WTC11 (cell line): ENCODE results near the gene ABTB2. TPM values are rescaled to one million over a fixed set of nuclear protein-coding genes. Genes with fewer than 3 reads are reported as not detected.

Experiments
- ATAC-seq: fragments of 200-7000 bp; cut with Tn5 transposase; 2 replicates; pipeline ENCODE4 v1.10.0; 2021; ENCODE audit warnings: mild to moderate bottlenecking, moderate library complexity
- CTCF ChIA-PET: fragments of 300-600 bp; sonication (Branson Sonifier 250); formaldehyde crosslinking; loops from one replicate; lab custom pipeline; 2021; ENCODE audit warnings: antibody characterized with exemption; lab: Charles Lee
- POLR2A ChIA-PET: fragments of 350-600 bp; sonication (Branson Sonifier 250); formaldehyde crosslinking; loops from one replicate; lab custom pipeline; 2021; ENCODE audit warnings: antibody characterized with exemption; lab: Charles Lee
- DNase-seq: peaks from one replicate; pipeline ENCODE4 v3.0.0; 2021; ENCODE audit warnings: low spot score
- H3K27ac Mint-ChIP-seq: 2 replicates; pipeline ENCODE4 v1.8.0; 2021; ENCODE audit warnings: mixed read lengths
- H3K27me3 Mint-ChIP-seq: 2 replicates; pipeline ENCODE4 v1.8.0; 2021; ENCODE audit warnings: low read depth, mild to moderate bottlenecking, moderate library complexity, mixed read lengths
- H3K36me3 Mint-ChIP-seq: 2 replicates; pipeline ENCODE4 v1.8.0; 2021; ENCODE audit warnings: mixed read lengths
- H3K4me1 Mint-ChIP-seq: 2 replicates; pipeline ENCODE4 v1.8.0; 2022; ENCODE audit warnings: mixed read lengths
- H3K4me3 Mint-ChIP-seq: 2 replicates; pipeline ENCODE4 v1.8.0; 2021; ENCODE audit warnings: mild to moderate bottlenecking, moderate library complexity, mixed read lengths
- H3K9me3 Mint-ChIP-seq: 2 replicates; pipeline ENCODE4 v1.8.0; 2021; ENCODE audit warnings: mixed read lengths
- CREM ChIP-seq: sonication (generic); formaldehyde crosslinking; IDR thresholded peaks from 2 replicates; pipeline ENCODE4 v1.8.1; 2022; ENCODE audit warnings: mild to moderate bottlenecking, missing genetic modification reagents, moderate library complexity
- IRF2 ChIP-seq: sonication (generic); formaldehyde crosslinking; IDR thresholded peaks from 2 replicates; pipeline ENCODE4 v1.8.0; 2022; ENCODE audit warnings: low read depth, missing genetic modification reagents, borderline replicate concordance
- PRRX2 ChIP-seq: fragments of 250-450 bp; sonication (Bioruptor Pico); IDR thresholded peaks from 2 replicates; pipeline ENCODE4 v1.8.0; 2021; ENCODE audit warnings: mild to moderate bottlenecking
- RELA ChIP-seq: sonication (generic); formaldehyde crosslinking; IDR thresholded peaks from 2 replicates; pipeline ENCODE4 v1.8.1; 2022; ENCODE audit warnings: missing genetic modification reagents, mild to moderate bottlenecking, borderline replicate concordance
- TCF7 ChIP-seq: sonication (generic); formaldehyde crosslinking; IDR thresholded peaks from 2 replicates; pipeline ENCODE4 v1.8.0; 2022; ENCODE audit warnings: mild to moderate bottlenecking, low read depth, missing genetic modification reagents, moderate library complexity
- TEAD4 ChIP-seq: sonication (generic); formaldehyde crosslinking; IDR thresholded peaks from 2 replicates; pipeline ENCODE4 v1.8.0; 2022; ENCODE audit warnings: mild to moderate bottlenecking, missing genetic modification reagents
- TP53 ChIP-seq: sonication (generic); formaldehyde crosslinking; IDR thresholded peaks from 2 replicates; pipeline ENCODE4 v1.8.1; 2023; ENCODE audit warnings: mild to moderate bottlenecking, missing genetic modification reagents
- total RNA-seq: library from RNA; stranded (reverse); gene quantifications from 3 replicates; pipeline ENCODE4 v1.2.3, GENCODE V29; 2021
- TF ChIP-seq, protein P1 (sequence below): sonication (generic); formaldehyde crosslinking; IDR thresholded peaks from 2 replicates; pipeline ENCODE4 v1.8.1; 2022; ENCODE audit warnings: low read depth, mild to moderate bottlenecking, moderate library complexity, missing genetic modification reagents, borderline replicate concordance
- TF ChIP-seq, protein P2 (sequence below): fragments of 250-450 bp; sonication (Bioruptor Pico); conservative IDR thresholded peaks from 2 replicates; pipeline ENCODE4 v1.9.0; 2021; ENCODE audit warnings: mild to moderate bottlenecking
- TF ChIP-seq, protein P3 (sequence below): sonication (generic); formaldehyde crosslinking; IDR thresholded peaks from 2 replicates; pipeline ENCODE4 v1.8.1; 2023; ENCODE audit warnings: mild to moderate bottlenecking, missing genetic modification reagents
- TF ChIP-seq, protein P4 (sequence below): sonication (generic); formaldehyde crosslinking; conservative IDR thresholded peaks from 2 replicates; pipeline ENCODE4 v1.8.1; 2023; ENCODE audit warnings: mild to moderate bottlenecking, low read depth, missing genetic modification reagents, moderate library complexity
- TF ChIP-seq, protein P5 (sequence below): fragments of 250-450 bp; sonication (Bioruptor Pico); IDR thresholded peaks from 2 replicates; pipeline ENCODE4 v2.1.2; 2022; ENCODE audit warnings: mild to moderate bottlenecking, moderate library complexity
- TF ChIP-seq, protein P6 (sequence below): sonication (generic); formaldehyde crosslinking; IDR thresholded peaks from 2 replicates; pipeline ENCODE4 v1.8.0; 2022; ENCODE audit warnings: mild to moderate bottlenecking, missing genetic modification reagents
- TF ChIP-seq, protein P7 (sequence below): sonication (generic); formaldehyde crosslinking; IDR thresholded peaks from 2 replicates; pipeline ENCODE4 v1.8.1; 2023; ENCODE audit warnings: mild to moderate bottlenecking, missing genetic modification reagents
- TF ChIP-seq, protein P8 (sequence below): sonication (generic); formaldehyde crosslinking; IDR thresholded peaks from 2 replicates; pipeline ENCODE4 v1.8.1; 2022; ENCODE audit warnings: mild to moderate bottlenecking, moderate library complexity, missing genetic modification reagents
- TF ChIP-seq, protein P9 (sequence below): fragments of 250-450 bp; sonication (Bioruptor Pico); IDR thresholded peaks from 2 replicates; pipeline ENCODE4 v1.9.0; 2021; ENCODE audit warnings: mild to moderate bottlenecking, borderline replicate concordance

Gene ABTB2
- total RNA-seq, 1 experiment from 2014 or later = 12.8 TPM

DNA sequence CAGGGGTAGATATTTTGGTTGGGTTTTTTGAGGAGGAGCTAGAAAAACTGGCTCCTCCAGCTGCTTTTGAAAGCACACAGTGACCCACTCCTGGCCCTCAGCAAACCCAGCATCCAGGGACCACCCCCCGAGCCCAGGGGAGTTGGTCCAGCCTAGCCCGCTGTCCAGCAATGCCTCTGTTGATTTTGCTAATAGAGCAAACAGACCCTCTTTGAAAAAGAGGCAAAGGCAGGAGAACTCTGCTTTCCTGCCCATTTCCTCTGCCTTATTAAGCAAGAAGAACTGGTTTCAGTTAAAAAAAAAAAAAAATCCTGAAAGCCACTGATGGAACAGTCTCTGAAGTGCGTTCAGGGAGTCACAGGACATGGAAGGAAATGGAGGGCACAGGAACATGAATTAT lies 25.3 kb downstream of the ABTB2 start (continued):
- TF ChIP-seq, protein P1, sequence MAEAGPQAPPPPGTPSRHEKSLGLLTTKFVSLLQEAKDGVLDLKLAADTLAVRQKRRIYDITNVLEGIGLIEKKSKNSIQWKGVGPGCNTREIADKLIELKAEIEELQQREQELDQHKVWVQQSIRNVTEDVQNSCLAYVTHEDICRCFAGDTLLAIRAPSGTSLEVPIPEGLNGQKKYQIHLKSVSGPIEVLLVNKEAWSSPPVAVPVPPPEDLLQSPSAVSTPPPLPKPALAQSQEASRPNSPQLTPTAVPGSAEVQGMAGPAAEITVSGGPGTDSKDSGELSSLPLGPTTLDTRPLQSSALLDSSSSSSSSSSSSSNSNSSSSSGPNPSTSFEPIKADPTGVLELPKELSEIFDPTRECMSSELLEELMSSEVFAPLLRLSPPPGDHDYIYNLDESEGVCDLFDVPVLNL = no peak
- TF ChIP-seq IRF2 (CRISPR knock-in tag) = no peak
- TF ChIP-seq, protein P2, sequence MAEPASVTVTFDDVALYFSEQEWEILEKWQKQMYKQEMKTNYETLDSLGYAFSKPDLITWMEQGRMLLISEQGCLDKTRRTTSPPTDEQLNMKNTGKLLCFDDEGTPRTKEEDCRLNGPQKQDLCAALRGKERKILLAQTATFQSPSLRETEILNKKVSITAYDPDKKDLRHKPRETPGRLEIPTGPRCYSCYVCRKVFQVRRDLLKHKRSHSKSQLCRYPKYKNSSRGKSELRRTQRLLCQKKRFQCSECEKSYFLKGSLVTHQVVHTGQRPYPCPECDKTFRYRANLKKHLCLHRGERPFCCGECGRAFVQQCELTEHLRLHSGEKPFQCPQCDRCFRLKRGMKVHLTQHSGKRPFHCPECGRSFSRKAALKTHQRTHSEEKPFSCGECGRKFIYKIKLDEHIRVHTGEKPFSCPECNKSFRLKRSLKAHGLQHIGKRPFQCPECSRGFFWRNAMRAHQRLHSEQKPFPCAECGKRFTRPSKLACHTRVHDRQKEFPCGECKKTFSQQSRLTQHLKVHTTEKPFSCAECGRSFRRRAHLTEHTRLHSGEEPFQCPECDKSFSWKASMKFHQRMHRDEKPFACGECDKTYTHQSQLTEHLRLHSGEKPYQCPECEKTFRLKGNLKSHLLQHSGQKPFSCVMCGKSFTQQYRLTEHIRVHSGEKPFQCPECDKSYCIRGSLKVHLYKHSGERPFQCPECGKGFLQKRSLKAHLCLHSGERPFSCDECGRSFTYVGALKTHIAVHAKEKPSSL (CRISPR knock-in tag) = no peak
- no peak for TF ChIP-seq PRRX2 (CRISPR knock-in tag)
- TF ChIP-seq, protein P3, sequence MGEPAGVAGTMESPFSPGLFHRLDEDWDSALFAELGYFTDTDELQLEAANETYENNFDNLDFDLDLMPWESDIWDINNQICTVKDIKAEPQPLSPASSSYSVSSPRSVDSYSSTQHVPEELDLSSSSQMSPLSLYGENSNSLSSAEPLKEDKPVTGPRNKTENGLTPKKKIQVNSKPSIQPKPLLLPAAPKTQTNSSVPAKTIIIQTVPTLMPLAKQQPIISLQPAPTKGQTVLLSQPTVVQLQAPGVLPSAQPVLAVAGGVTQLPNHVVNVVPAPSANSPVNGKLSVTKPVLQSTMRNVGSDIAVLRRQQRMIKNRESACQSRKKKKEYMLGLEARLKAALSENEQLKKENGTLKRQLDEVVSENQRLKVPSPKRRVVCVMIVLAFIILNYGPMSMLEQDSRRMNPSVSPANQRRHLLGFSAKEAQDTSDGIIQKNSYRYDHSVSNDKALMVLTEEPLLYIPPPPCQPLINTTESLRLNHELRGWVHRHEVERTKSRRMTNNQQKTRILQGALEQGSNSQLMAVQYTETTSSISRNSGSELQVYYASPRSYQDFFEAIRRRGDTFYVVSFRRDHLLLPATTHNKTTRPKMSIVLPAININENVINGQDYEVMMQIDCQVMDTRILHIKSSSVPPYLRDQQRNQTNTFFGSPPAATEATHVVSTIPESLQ (CRISPR knock-in tag) = no peak
- TF ChIP-seq TP53 (CRISPR knock-in tag) = no peak
- TF ChIP-seq, protein P4, sequence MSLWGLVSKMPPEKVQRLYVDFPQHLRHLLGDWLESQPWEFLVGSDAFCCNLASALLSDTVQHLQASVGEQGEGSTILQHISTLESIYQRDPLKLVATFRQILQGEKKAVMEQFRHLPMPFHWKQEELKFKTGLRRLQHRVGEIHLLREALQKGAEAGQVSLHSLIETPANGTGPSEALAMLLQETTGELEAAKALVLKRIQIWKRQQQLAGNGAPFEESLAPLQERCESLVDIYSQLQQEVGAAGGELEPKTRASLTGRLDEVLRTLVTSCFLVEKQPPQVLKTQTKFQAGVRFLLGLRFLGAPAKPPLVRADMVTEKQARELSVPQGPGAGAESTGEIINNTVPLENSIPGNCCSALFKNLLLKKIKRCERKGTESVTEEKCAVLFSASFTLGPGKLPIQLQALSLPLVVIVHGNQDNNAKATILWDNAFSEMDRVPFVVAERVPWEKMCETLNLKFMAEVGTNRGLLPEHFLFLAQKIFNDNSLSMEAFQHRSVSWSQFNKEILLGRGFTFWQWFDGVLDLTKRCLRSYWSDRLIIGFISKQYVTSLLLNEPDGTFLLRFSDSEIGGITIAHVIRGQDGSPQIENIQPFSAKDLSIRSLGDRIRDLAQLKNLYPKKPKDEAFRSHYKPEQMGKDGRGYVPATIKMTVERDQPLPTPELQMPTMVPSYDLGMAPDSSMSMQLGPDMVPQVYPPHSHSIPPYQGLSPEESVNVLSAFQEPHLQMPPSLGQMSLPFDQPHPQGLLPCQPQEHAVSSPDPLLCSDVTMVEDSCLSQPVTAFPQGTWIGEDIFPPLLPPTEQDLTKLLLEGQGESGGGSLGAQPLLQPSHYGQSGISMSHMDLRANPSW (CRISPR knock-in tag) = no peak
- TF ChIP-seq TCF7 (CRISPR knock-in tag) = no peak
- no peak for TF ChIP-seq RELA (CRISPR knock-in tag)

DNA sequence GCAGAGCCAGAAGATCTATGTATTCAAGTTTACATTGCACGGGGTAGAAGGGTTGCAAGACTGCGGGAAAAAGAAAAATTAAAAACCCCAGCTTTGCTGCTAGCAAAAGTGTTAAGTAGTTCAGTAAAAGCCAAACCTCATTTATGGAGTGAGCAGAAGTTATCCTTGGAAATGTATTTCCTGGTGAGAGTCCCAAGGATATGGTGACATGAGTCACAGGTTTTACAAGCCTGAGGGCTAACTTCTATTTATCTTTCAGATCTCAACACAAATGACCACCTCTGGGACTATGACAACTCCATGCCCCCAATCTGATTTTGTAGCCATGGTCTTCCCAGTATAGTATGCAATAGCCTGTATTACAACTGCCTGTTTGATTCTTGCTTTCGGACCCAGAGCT lies 26.1 kb downstream of the ABTB2 start:
- no peak for ATAC-seq
- no peak for DNase-seq
- CTCF ChIA-PET = interaction anchor here (1.0 to 1.4 kb wide), 2 partner anchors 10 to 158 kb away, joined by 3 to 8 read pairs; no protein-coding TSS in a partner anchor
- Mint-ChIP-seq H3K27me3 (no peaks in the 10 kb centered on the region), H3K4me3 (no peak overlapping the region), H3K9me3 (no peaks in the 10 kb centered on the region), H3K4me1 (peaks cover 35% of the 10 kb centered on the region), H3K36me3 (no peaks in the 10 kb centered on the region), H3K27ac (no peak overlapping the region)
- POLR2A ChIA-PET = no interaction called here
- TF ChIP-seq, protein P5, sequence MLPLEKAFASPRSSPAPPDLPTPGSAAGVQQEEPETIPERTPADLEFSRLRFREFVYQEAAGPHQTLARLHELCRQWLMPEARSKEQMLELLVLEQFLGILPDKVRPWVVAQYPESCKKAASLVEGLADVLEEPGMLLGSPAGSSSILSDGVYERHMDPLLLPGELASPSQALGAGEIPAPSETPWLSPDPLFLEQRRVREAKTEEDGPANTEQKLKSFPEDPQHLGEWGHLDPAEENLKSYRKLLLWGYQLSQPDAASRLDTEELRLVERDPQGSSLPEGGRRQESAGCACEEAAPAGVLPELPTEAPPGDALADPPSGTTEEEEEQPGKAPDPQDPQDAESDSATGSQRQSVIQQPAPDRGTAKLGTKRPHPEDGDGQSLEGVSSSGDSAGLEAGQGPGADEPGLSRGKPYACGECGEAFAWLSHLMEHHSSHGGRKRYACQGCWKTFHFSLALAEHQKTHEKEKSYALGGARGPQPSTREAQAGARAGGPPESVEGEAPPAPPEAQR = no peak
- TF ChIP-seq, protein P6, sequence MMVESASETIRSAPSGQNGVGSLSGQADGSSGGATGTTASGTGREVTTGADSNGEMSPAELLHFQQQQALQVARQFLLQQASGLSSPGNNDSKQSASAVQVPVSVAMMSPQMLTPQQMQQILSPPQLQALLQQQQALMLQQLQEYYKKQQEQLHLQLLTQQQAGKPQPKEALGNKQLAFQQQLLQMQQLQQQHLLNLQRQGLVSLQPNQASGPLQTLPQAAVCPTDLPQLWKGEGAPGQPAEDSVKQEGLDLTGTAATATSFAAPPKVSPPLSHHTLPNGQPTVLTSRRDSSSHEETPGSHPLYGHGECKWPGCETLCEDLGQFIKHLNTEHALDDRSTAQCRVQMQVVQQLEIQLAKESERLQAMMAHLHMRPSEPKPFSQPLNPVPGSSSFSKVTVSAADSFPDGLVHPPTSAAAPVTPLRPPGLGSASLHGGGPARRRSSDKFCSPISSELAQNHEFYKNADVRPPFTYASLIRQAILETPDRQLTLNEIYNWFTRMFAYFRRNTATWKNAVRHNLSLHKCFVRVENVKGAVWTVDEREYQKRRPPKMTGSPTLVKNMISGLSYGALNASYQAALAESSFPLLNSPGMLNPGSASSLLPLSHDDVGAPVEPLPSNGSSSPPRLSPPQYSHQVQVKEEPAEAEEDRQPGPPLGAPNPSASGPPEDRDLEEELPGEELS (CRISPR knock-in tag) = no peak
- TF ChIP-seq, protein P7, sequence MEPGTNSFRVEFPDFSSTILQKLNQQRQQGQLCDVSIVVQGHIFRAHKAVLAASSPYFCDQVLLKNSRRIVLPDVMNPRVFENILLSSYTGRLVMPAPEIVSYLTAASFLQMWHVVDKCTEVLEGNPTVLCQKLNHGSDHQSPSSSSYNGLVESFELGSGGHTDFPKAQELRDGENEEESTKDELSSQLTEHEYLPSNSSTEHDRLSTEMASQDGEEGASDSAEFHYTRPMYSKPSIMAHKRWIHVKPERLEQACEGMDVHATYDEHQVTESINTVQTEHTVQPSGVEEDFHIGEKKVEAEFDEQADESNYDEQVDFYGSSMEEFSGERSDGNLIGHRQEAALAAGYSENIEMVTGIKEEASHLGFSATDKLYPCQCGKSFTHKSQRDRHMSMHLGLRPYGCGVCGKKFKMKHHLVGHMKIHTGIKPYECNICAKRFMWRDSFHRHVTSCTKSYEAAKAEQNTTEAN = no peak
- TF ChIP-seq, protein P8, sequence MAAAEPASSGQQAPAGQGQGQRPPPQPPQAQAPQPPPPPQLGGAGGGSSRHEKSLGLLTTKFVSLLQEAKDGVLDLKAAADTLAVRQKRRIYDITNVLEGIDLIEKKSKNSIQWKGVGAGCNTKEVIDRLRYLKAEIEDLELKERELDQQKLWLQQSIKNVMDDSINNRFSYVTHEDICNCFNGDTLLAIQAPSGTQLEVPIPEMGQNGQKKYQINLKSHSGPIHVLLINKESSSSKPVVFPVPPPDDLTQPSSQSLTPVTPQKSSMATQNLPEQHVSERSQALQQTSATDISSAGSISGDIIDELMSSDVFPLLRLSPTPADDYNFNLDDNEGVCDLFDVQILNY (CRISPR knock-in tag) = no peak
- no peak for TF ChIP-seq CREM
- TF ChIP-seq, protein P9, sequence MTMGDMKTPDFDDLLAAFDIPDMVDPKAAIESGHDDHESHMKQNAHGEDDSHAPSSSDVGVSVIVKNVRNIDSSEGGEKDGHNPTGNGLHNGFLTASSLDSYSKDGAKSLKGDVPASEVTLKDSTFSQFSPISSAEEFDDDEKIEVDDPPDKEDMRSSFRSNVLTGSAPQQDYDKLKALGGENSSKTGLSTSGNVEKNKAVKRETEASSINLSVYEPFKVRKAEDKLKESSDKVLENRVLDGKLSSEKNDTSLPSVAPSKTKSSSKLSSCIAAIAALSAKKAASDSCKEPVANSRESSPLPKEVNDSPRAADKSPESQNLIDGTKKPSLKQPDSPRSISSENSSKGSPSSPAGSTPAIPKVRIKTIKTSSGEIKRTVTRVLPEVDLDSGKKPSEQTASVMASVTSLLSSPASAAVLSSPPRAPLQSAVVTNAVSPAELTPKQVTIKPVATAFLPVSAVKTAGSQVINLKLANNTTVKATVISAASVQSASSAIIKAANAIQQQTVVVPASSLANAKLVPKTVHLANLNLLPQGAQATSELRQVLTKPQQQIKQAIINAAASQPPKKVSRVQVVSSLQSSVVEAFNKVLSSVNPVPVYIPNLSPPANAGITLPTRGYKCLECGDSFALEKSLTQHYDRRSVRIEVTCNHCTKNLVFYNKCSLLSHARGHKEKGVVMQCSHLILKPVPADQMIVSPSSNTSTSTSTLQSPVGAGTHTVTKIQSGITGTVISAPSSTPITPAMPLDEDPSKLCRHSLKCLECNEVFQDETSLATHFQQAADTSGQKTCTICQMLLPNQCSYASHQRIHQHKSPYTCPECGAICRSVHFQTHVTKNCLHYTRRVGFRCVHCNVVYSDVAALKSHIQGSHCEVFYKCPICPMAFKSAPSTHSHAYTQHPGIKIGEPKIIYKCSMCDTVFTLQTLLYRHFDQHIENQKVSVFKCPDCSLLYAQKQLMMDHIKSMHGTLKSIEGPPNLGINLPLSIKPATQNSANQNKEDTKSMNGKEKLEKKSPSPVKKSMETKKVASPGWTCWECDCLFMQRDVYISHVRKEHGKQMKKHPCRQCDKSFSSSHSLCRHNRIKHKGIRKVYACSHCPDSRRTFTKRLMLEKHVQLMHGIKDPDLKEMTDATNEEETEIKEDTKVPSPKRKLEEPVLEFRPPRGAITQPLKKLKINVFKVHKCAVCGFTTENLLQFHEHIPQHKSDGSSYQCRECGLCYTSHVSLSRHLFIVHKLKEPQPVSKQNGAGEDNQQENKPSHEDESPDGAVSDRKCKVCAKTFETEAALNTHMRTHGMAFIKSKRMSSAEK (CRISPR knock-in tag) = no peak
- no peak for TF ChIP-seq TEAD4 (CRISPR knock-in tag)
- TF ChIP-seq PRRX2 (CRISPR knock-in tag) = no peak
